Activated naive CD4-positive, alpha-beta T cell treated with anti-CD3 and anti-CD28 coated beads for 36 hours (primary cell): Measurements from ENCODE around the gene SOX8. TPM values are rescaled to one million over a fixed set of nuclear protein-coding genes. Genes with fewer than 3 reads are reported as not detected.
"Not testable (repeated sequence)": the region's sequence is repeated elsewhere in the genome, so short reads cannot be mapped to it uniquely, and the experiment has no call there.

ENCODE experiments used
- CTCF ChIA-PET: fragments of 350-600 bp; sonication (Branson Sonifier 250); formaldehyde crosslinking; loops from one replicate; lab custom pipeline; 2021; ENCODE audit warnings: antibody characterized with exemption; lab: Charles Lee
- DNase-seq: peaks from one replicate; pipeline ENCODE4 v3.0.0-alpha.2; 2020
- H3K27ac Mint-ChIP-seq: one replicate; pipeline ENCODE4 v1.8.0; 2021; ENCODE audit warnings: mild to moderate bottlenecking, mixed read lengths
- H3K27me3 Mint-ChIP-seq: one replicate; pipeline ENCODE4 v1.8.0; 2021; ENCODE audit warnings: low read depth, mixed read lengths
- H3K36me3 Mint-ChIP-seq: one replicate; pipeline ENCODE4 v1.8.0; 2021; ENCODE audit warnings: low read depth, mixed read lengths
- H3K4me1 Mint-ChIP-seq: one replicate; pipeline ENCODE4 v1.8.0; 2021; ENCODE audit warnings: low read depth, mixed read lengths
- H3K4me3 Mint-ChIP-seq: one replicate; pipeline ENCODE4 v1.8.0; 2021; ENCODE audit warnings: mild to moderate bottlenecking, moderate library complexity, mixed read lengths
- H3K9me3 Mint-ChIP-seq: one replicate; pipeline ENCODE4 v1.8.0; 2021; ENCODE audit warnings: mixed read lengths
- intact Hi-C: fragments of 100-400 bp; cut with micrococcal nuclease; formaldehyde crosslinking; loops from one replicate; pipeline ENCODE4 v1.15.1; 2023
- total RNA-seq, 2 experiments: library from RNA; stranded (reverse); gene quantifications; one replicate each; pipeline ENCODE4 v1.2.3, GENCODE V29; 2021

The SOX8 gene
- total RNA-seq, 2 experiments from 2014 or later: 0.74 to 1.0 TPM

DNA sequence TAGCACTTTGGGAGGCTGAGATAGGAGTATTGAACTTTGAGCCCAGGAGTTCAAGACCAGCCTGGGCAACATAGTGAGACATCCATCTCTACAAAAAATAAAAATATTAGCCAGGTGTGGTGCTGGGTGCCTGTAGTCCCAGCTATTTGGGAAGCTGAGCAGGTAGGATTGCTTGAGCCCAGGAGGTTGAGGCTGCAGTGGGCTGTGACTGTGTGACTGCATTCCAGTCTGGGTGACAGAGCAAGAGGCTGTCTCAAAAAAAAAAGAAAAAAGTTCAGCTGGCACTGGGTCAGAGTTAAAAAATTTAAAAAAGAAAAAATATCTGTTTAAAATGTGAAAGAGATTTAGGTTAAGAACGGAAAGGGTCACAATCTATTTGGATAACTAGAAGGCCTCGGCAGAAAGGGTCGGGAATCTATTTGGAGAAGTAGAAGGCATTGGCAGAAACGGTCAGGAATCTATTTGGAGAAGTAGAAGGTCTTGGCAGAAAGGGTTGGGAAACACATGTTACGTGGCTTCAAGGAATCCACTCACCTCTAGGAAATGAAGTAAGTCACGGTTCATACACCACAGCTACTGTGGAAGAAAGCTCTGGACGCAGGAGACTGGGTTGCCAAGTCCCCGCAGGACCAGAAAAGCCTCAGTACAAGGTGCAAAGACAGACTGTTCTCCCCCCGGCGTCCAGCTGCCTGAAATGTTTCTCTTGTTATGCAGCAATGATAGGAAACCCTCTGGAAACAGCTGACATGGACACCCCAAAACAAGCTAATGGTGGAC is 36.1 kb upstream of the SOX8 start:
- H3K27me3 Mint-ChIP-seq: no peaks in the 10 kb centered on the region
- no peak overlapping the region for H3K4me3 Mint-ChIP-seq
- intact Hi-C loops: no loop called here
- no peak for DNase-seq
- no peaks in the 10 kb centered on the region for H3K4me1 Mint-ChIP-seq
- CTCF ChIA-PET: no interaction called here
- H3K27ac Mint-ChIP-seq: no peak overlapping the region
- peaks cover 24% of the 10 kb centered on the region for H3K9me3 Mint-ChIP-seq
- H3K36me3 Mint-ChIP-seq: peaks cover 35% of the 10 kb centered on the region

GRCh38 chr16:946048-946395 is 35.5 kb upstream of the SOX8 start:
- no peak for DNase-seq
- H3K4me1 Mint-ChIP-seq: no peaks in the 10 kb centered on the region
- H3K27me3 Mint-ChIP-seq: no peaks in the 10 kb centered on the region
- intact Hi-C loops: no loop called here
- CTCF ChIA-PET: no interaction called here
- H3K36me3 Mint-ChIP-seq: peaks cover 31% of the 10 kb centered on the region
- H3K4me3 Mint-ChIP-seq: no peak overlapping the region
- H3K27ac Mint-ChIP-seq: no peak overlapping the region
- H3K9me3 Mint-ChIP-seq: peaks cover 23% of the 10 kb centered on the region

- CTCF ChIA-PET: no interaction called here
- H3K4me3 Mint-ChIP-seq: no peak overlapping the region
- no peak overlapping the region for H3K27ac Mint-ChIP-seq
- intact Hi-C loops: no loop called here
- DNase-seq: no peak
- H3K27me3 Mint-ChIP-seq: no peaks in the 10 kb centered on the region
- H3K9me3 Mint-ChIP-seq: peaks cover 9% of the 10 kb centered on the region
- peaks cover 19% of the 10 kb centered on the region for H3K36me3 Mint-ChIP-seq
- H3K4me1 Mint-ChIP-seq: peaks cover under 1% of the 10 kb centered on the region
These were observed 34.2 kb upstream of the SOX8 start for GRCh38 chr16:947255-947921.

- intact Hi-C loops, H3K4me1 Mint-ChIP-seq, H3K27ac Mint-ChIP-seq, CTCF ChIA-PET, H3K27me3 Mint-ChIP-seq, H3K4me3 Mint-ChIP-seq, DNase-seq, H3K9me3 Mint-ChIP-seq: not testable (repeated sequence)
- peaks cover 14% of the 10 kb centered on the region for H3K36me3 Mint-ChIP-seq
These were observed 33.7 kb upstream of the SOX8 start for GRCh38 chr16:947922-948303.

GRCh38 chr16:948767-949166 is 32.8 kb upstream of the SOX8 start:
- DNase-seq, H3K27ac Mint-ChIP-seq, intact Hi-C loops, CTCF ChIA-PET, H3K9me3 Mint-ChIP-seq, H3K4me1 Mint-ChIP-seq, H3K27me3 Mint-ChIP-seq, H3K4me3 Mint-ChIP-seq: not testable (repeated sequence)
- H3K36me3 Mint-ChIP-seq: peaks cover 12% of the 10 kb centered on the region

DNA sequence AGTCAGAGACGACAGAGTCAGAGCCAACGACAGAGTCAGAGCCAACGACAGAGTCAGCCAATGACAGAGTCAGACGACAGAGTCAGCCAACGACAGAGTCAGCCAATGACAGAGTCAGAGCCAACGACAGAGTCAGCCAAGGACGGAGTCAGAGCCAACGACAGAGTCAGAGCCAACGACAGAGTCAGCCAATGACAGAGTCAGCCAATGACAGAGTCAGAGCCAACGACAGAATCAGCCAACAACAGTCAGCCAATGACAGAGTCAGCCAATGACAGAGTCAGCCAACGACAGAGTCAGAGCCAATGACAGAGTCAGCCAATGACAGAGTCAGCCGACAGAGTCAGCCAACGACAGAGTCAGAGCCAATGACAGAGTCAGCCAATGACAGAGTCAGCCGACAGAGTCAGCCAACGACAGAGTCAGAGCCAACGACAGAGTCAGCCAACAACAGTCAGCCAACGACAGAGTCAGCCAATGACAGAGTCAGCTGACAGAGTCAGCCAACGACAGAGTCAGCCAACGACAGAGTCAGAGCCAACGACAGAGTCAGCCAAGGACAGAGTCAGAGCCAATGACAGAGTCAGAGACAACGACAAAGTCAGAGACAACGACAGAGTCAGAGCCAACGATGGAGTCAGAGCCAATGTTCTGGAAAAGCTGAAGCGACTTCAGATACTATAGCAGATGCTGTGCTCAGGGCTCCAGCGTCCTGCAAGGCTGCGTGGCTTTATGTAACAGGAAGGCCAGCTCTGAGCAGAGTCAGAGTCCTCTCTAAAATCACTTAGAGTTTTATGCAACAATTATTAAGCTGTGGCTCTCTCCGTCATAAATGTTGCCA is 30.6 kb upstream of the SOX8 start:
- intact Hi-C loops, H3K4me1 Mint-ChIP-seq, H3K4me3 Mint-ChIP-seq, H3K9me3 Mint-ChIP-seq, H3K27ac Mint-ChIP-seq, DNase-seq, CTCF ChIA-PET, H3K27me3 Mint-ChIP-seq, H3K36me3 Mint-ChIP-seq: not testable (repeated sequence)

- Mint-ChIP-seq H3K27me3 (no peaks in the 10 kb centered on the region), H3K9me3 (no peaks in the 10 kb centered on the region), H3K36me3 (peaks cover 6% of the 10 kb centered on the region), H3K27ac (no peak overlapping the region), H3K4me3 (no peak overlapping the region), H3K4me1 (peaks cover 5% of the 10 kb centered on the region)
- CTCF ChIA-PET: no interaction called here
- intact Hi-C loops: no loop called here
- no peak for DNase-seq
These were observed 29.8 kb upstream of the SOX8 start for GRCh38 chr16:951660-952301.

DNA sequence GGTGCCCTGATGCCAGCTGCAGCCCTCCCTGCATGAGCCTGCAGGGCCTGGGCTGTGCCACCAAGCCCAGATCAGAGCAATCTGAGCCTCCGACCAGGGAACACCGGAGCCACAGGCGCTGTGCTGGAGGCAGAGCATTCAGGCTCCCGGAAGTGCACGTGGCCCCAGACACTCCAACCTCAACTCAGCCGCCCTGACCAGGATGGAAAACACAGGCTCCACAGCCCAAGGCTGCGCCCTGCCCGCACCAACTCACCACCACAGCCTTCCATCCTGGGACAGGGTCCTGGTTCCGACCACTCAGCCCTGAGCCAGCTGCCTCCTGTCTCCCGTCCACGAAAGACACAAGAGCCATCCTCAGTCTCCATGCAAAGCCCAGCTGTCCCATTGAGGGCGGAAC is 29.2 kb upstream of the SOX8 start:
- Mint-ChIP-seq H3K27me3 (no peaks in the 10 kb centered on the region), H3K27ac (no peak overlapping the region), H3K4me1 (peaks cover 5% of the 10 kb centered on the region), H3K4me3 (no peak overlapping the region), H3K9me3 (no peaks in the 10 kb centered on the region), H3K36me3 (peaks cover 4% of the 10 kb centered on the region)
- CTCF ChIA-PET: no interaction called here
- intact Hi-C loops: no loop called here
- no peak for DNase-seq

- H3K36me3 Mint-ChIP-seq, DNase-seq, H3K4me3 Mint-ChIP-seq, intact Hi-C loops, H3K27ac Mint-ChIP-seq, H3K4me1 Mint-ChIP-seq, CTCF ChIA-PET, H3K9me3 Mint-ChIP-seq, H3K27me3 Mint-ChIP-seq: not testable (repeated sequence)
These were observed 27.8 kb upstream of the SOX8 start for GRCh38 chr16:953818-954217.

DNA sequence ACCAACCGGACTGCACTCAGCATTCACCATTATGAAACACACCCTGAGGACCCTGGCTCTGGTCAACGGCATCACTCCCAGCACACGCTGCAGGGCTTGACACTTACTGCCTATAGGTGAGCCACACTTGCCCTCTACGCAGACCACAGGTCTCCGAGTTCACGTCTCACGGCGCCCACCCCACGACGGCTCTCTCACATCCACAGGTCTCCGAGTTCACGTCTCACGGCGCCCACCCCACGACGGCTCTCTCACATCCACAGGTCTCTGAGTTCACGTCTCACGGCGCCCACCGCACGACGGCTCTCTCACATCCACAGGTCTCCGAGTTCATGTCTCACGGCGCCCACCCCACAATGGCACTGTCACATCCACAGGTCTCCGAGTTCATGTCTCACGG is 25.8 kb upstream of the SOX8 start:
- H3K36me3 Mint-ChIP-seq, H3K4me1 Mint-ChIP-seq, H3K27me3 Mint-ChIP-seq, DNase-seq, intact Hi-C loops, H3K9me3 Mint-ChIP-seq, CTCF ChIA-PET, H3K27ac Mint-ChIP-seq, H3K4me3 Mint-ChIP-seq: not testable (repeated sequence)

DNA sequence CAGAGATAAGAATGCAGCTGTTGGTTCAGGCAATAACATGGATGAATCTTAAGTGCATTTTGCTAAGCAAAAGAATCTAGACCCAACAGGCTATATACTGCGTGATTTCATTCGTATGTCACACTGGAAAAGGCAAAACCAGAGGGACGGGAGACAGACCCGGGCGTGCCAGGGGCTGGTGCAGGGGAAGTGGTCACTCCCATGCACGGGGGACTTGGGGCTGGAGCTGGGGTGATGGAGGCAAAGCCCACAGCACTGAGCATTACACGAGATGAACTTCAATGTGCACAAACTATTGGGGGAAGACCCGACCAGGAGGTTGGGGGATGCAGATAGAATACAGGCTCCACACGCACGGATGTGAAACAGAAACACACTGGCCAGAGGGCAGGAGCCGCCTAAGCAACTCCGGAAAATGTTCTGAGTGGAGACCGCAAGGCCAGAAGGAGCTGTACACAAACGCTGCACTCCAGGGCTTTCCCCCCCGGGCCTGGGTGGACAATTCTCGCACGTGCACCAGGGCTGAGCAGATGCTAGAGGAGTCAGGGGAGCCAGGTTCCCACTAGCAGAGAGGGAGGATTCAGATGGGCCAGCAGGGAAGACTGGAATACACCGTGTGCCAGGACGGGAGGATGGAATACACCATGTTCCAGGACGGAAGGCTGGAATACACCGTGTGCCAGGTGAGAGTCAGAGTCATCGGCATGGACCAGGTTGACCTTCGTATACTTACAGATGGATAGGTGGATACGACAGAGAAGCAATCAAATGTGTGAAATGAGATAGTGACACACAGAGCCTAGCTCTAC is 22.1 kb upstream of the SOX8 start:
- H3K4me1 Mint-ChIP-seq: peaks cover 18% of the 10 kb centered on the region
- H3K27me3 Mint-ChIP-seq: no peaks in the 10 kb centered on the region
- intact Hi-C loops: no loop called here
- no peak overlapping the region for H3K4me3 Mint-ChIP-seq
- H3K9me3 Mint-ChIP-seq: no peaks in the 10 kb centered on the region
- H3K27ac Mint-ChIP-seq: no peak overlapping the region
- H3K36me3 Mint-ChIP-seq: no peaks in the 10 kb centered on the region
- CTCF ChIA-PET: no interaction called here
- no peak for DNase-seq

DNA sequence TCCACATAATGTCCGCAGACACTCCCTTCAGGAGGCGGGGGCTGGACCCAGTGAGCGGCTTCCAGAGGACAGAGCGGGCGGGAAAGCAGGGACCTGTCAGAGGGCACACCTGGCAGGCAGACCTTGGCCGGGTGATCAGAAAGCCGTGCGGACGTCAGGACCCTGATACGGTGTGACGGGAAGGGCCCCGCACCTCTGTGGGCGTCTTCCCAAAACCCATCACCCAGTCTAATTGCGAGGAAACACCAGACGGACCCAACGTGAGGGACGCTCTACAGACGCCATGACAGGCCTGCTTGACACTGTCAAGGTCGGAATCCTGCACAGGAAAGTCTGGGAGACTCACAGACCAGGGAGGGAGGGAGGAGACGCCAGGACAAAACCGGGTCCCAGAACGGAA is 19.2 kb upstream of the SOX8 start:
- Mint-ChIP-seq H3K27ac (no peak overlapping the region), H3K9me3 (peaks cover 6% of the 10 kb centered on the region), H3K4me3 (no peak overlapping the region), H3K27me3 (no peaks in the 10 kb centered on the region), H3K36me3 (peaks cover 17% of the 10 kb centered on the region), H3K4me1 (peaks cover 27% of the 10 kb centered on the region)
- intact Hi-C loops: no loop called here
- CTCF ChIA-PET: no interaction called here
- DNase-seq: no peak
